Suprapubic skin (tissue), 4 donors: ENCODE measurements around the gene KCNA5. TPM values are rescaled to one million over a fixed set of nuclear protein-coding genes. Genes with fewer than 3 reads are reported as not detected.
A peak's percentile ranks its signal among the peaks of the same experiment; 100 is the strongest.

Source experiments
- DNase-seq, 2 donors: peaks; one replicate each; pipeline ENCODE4 v3.0.0-alpha.2; 2019; ENCODE audit warnings: low spot score in 2 of 2
- H3K27ac ChIP-seq: fragments of 200-600 bp; sonication (generic); one replicate; pipeline ENCODE4 v1.5.1; 2019
- H3K27me3 ChIP-seq: fragments of 200-600 bp; sonication (generic); one replicate; pipeline ENCODE4 v1.5.1; 2019
- H3K36me3 ChIP-seq: fragments of 200-600 bp; sonication (generic); one replicate; pipeline ENCODE4 v1.5.1; 2019
- H3K4me1 ChIP-seq: fragments of 200-600 bp; sonication (generic); one replicate; pipeline ENCODE4 v1.5.1; 2019
- H3K4me3 ChIP-seq: fragments of 200-600 bp; sonication (generic); one replicate; pipeline ENCODE4 v1.5.1; 2019; ENCODE audit warnings: mild to moderate bottlenecking
- H3K9me3 ChIP-seq: fragments of 200-600 bp; sonication (generic); one replicate; pipeline ENCODE4 v1.5.1; 2019
- EP300 ChIP-seq: sonication (generic); formaldehyde crosslinking; IDR thresholded peaks from one replicate; pipeline ENCODE4 v1.6.1; 2017; ENCODE audit warnings: antibody characterized with exemption
- POLR2A ChIP-seq, 2 donors: fragments of 450-650 bp; IDR thresholded peaks; one replicate each; pipeline ENCODE4 v1.6.1; 2017; ENCODE audit warnings: antibody characterized with exemption in 2 of 2, mild to moderate bottlenecking in 2 of 2, moderate library complexity in 2 of 2
- POLR2AphosphoS5 ChIP-seq, 3 donors: sonication (generic); formaldehyde crosslinking; IDR thresholded peaks; one replicate each; pipeline ENCODE4 v1.6.1; 2017; ENCODE audit warnings: antibody characterized with exemption in 3 of 3
- WGBS: methylation state at CpG from one replicate; pipeline ENCODE4 v1.1.5; 2018; 5-methylcytosine and 5-hydroxymethylcytosine counted together
- total RNA-seq, 4 donors: library from RNA; depleted of rRNA; stranded (reverse); fragments of >200 nt; gene quantifications; one replicate each; pipeline ENCODE4 v1.1.0, GENCODE V29; 2016
- TF ChIP-seq, protein P1 (sequence below), 2 donors: fragments of 200-600 bp in 1 of 2; fragments of 450-650 bp in 1 of 2; sonication (generic) in 1 of 2; IDR thresholded peaks; one replicate each; pipeline ENCODE4 v1.5.1; 2016 to 2019; ENCODE audit warnings: antibody characterized with exemption in 2 of 2, mild to moderate bottlenecking in 1 of 2, moderate library complexity in 1 of 2

KCNA5 gene
- total RNA-seq, 4 donors from 2014 or later: 0.95 TPM; not detected in 3

- Histone ChIP-seq H3K9me3 (no peaks in the 10 kb centered on the region), H3K27me3 (peaks cover 25% of the 10 kb centered on the region), H3K4me1 (no peaks in the 10 kb centered on the region), H3K4me3 (no peak overlapping the region), H3K36me3 (no peaks in the 10 kb centered on the region), H3K27ac (no peak overlapping the region)
- 42% methylated on average over 4 of the region's 4 CpGs for WGBS
- no peak for DNase-seq
- TF ChIP-seq POLR2AphosphoS5 (IDR thresholded peaks at IDR 0.05) (no peak), EP300 (no peak), POLR2A (IDR thresholded peaks at IDR 0.05) (no peak)
- TF ChIP-seq, protein P1, sequence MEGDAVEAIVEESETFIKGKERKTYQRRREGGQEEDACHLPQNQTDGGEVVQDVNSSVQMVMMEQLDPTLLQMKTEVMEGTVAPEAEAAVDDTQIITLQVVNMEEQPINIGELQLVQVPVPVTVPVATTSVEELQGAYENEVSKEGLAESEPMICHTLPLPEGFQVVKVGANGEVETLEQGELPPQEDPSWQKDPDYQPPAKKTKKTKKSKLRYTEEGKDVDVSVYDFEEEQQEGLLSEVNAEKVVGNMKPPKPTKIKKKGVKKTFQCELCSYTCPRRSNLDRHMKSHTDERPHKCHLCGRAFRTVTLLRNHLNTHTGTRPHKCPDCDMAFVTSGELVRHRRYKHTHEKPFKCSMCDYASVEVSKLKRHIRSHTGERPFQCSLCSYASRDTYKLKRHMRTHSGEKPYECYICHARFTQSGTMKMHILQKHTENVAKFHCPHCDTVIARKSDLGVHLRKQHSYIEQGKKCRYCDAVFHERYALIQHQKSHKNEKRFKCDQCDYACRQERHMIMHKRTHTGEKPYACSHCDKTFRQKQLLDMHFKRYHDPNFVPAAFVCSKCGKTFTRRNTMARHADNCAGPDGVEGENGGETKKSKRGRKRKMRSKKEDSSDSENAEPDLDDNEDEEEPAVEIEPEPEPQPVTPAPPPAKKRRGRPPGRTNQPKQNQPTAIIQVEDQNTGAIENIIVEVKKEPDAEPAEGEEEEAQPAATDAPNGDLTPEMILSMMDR (IDR thresholded peaks at IDR 0.05): no peak
These were observed 34.7 kb downstream of the KCNA5 start for GRCh38 chr12:5078423-5078822.

- Histone ChIP-seq H3K27ac (no peak overlapping the region), H3K27me3 (peaks cover 25% of the 10 kb centered on the region), H3K36me3 (no peaks in the 10 kb centered on the region), H3K9me3 (no peaks in the 10 kb centered on the region), H3K4me1 (no peaks in the 10 kb centered on the region), H3K4me3 (no peak overlapping the region)
- no peak for DNase-seq
- TF ChIP-seq EP300: no peak
- TF ChIP-seq, protein P1 (IDR thresholded peaks at IDR 0.05): no peak
- TF ChIP-seq POLR2AphosphoS5 (IDR thresholded peaks at IDR 0.05): no peak
- TF ChIP-seq POLR2A (IDR thresholded peaks at IDR 0.05): no peak
- WGBS: 51% methylated on average over 12 of the region's 12 CpGs
These were observed 37.3 kb downstream of the KCNA5 start for GRCh38 chr12:5081016-5081415.

DNA sequence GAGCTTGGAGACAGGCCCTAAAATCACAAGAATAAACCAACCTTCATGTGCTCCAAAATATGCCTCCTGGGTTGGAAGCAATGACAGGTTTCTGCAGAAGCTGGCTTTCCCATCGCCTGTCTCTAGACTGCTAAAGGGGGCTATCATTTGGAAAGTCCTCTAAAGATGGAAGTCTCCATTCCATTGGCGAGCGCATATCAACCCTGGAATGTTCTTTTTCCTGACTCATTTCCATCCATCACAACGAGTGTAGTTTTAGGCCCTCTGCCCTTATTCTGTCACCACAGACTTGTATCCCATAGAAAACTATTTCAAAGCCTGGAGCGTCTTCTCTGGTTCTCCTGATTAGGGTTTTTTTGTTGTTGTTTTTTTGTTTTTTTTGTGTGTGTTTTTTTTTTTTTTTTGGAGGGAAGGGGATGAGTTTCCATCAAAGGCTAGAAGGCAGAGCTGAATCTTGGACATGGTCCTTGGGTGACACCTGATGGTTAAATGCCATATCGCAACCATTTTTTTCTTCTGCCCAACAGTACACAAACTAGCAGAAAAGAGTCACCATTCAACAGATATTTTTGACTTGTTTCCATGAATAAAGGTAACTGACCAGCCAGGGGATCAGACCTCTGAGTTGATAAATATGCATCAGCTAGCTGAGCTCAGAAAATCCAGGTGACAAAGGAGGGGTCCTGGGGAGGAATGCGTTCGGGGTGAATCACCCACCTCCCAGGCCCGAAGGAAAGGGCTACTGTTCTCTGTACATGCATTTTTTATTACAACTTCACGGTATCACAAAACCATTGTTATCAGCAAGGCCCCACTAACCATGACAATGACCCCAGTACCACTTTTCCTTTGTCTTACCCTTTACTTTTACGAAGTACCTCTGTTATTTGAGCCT, 40.5 kb downstream of the KCNA5 start:
- peaks cover 27% of the 10 kb centered on the region for H3K27me3 ChIP-seq
- no peak overlapping the region for H3K4me3 ChIP-seq
- H3K4me1 ChIP-seq: no peaks in the 10 kb centered on the region
- H3K36me3 ChIP-seq: no peaks in the 10 kb centered on the region
- H3K27ac ChIP-seq: no peak overlapping the region
- DNase-seq: no peak
- TF ChIP-seq POLR2AphosphoS5 (IDR thresholded peaks at IDR 0.05) (no peak), POLR2A (IDR thresholded peaks at IDR 0.05) (no peak), EP300 (no peak)
- TF ChIP-seq, protein P1 (IDR thresholded peaks at IDR 0.05): peak; percentile 33 to 52
- 61% methylated on average over 11 of the region's 11 CpGs for WGBS
- H3K9me3 ChIP-seq: no peaks in the 10 kb centered on the region

- no peak overlapping the region for H3K4me3 ChIP-seq
- no peak overlapping the region for H3K27ac ChIP-seq
- 54% methylated on average over 3 of the region's 3 CpGs for WGBS
- H3K4me1 ChIP-seq: no peaks in the 10 kb centered on the region
- TF ChIP-seq, protein P1 (IDR thresholded peaks at IDR 0.05): no peak
- TF ChIP-seq EP300 (no peak), POLR2AphosphoS5 (IDR thresholded peaks at IDR 0.05) (no peak), POLR2A (IDR thresholded peaks at IDR 0.05) (no peak)
- no peak for DNase-seq
- H3K36me3 ChIP-seq: no peaks in the 10 kb centered on the region
- H3K9me3 ChIP-seq: no peaks in the 10 kb centered on the region
- peaks cover 17% of the 10 kb centered on the region for H3K27me3 ChIP-seq
These were observed 42.2 kb downstream of the KCNA5 start for GRCh38 chr12:5085896-5086295.

DNA sequence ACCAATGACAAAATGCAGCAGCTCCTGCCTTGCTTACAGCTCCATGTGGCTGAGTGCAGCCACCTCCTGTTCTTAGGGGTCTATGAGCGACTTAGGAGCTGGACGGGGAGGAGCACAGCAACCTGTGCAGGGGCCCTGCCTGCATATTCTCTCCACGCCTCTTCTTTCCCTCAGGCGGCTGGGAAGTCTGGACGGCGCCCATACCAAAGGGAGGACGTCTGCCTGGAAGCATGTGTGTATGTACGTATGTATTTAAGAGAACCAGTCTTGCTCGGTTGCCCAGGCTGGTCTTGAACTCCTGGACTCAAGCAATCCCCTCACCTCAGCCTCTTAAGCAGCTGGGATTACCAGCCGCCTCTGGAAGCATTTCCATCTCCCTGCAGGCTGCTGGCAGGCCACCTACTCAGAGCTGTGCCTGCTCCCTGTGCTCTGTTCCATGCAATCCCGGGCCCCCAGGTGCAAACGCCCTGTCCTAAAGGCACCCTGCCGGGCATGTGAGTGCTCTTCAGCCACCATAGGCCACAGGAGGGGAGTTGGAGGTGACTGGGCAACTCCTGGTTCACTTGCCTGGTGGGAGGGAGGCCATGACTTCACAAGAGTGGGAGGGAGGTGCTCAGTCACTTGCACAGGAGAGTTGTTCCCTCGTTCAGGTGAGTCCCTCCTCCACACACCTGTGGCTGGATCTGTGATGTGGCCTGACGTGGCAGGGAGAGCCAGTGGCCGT, 44.3 kb downstream of the KCNA5 start:
- H3K27me3 ChIP-seq: peaks cover 8% of the 10 kb centered on the region
- H3K9me3 ChIP-seq: no peaks in the 10 kb centered on the region
- WGBS: 49% methylated on average over 7 of the region's 16 CpGs
- H3K4me1 ChIP-seq: no peaks in the 10 kb centered on the region
- no peaks in the 10 kb centered on the region for H3K36me3 ChIP-seq
- TF ChIP-seq, protein P1 (IDR thresholded peaks at IDR 0.05): no peak
- TF ChIP-seq EP300: no peak
- no peak for TF ChIP-seq POLR2A (IDR thresholded peaks at IDR 0.05)
- no peak for TF ChIP-seq POLR2AphosphoS5 (IDR thresholded peaks at IDR 0.05)
- H3K27ac ChIP-seq: no peak overlapping the region
- no peak overlapping the region for H3K4me3 ChIP-seq
- no peak for DNase-seq
